ENCODE data around the gene TMC6.
"Not testable (repeated sequence)": the region's sequence is repeated elsewhere in the genome, so short reads cannot be mapped to it uniquely, and the experiment has no call there.

The TMC6 gene

GRCh38 chr17:78122931-78123249, 5.7 kb downstream of the TMC6 start:
- DNase-seq = no peak

- no peak for DNase-seq
These were observed 6.2 kb downstream of the TMC6 start for GRCh38 chr17:78122216-78122930.

DNA sequence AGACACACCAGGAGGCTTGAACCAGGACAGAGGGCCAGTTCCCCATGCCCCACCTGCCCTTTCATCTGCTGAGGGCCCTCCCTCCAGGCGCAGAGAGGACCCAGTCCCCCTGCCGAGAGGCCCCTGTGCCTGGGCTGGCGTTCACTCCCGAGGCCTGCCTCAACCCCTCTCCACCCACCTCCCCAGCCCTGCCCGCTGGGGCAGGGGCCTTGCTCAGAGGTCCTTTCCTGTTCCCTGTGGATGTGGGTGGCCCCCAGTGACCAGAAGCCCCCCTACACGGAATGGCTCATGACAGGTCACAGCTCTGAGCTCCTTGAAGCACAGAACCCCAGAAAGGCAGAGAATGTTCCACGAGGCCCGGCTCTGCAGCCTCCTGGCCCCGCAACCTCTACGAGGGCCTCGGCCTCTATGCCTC, 6.7 kb downstream of the TMC6 start:
- DNase-seq = no peak

- DNase-seq = no peak
These were observed 7.4 kb downstream of the TMC6 start for GRCh38 chr17:78120971-78121800.

- DNase-seq = no peak
These were observed 8.0 kb downstream of the TMC6 start for GRCh38 chr17:78120537-78120936.

- no peak for DNase-seq
These were observed 9.7 kb downstream of the TMC6 start for GRCh38 chr17:78118801-78119241.

DNA sequence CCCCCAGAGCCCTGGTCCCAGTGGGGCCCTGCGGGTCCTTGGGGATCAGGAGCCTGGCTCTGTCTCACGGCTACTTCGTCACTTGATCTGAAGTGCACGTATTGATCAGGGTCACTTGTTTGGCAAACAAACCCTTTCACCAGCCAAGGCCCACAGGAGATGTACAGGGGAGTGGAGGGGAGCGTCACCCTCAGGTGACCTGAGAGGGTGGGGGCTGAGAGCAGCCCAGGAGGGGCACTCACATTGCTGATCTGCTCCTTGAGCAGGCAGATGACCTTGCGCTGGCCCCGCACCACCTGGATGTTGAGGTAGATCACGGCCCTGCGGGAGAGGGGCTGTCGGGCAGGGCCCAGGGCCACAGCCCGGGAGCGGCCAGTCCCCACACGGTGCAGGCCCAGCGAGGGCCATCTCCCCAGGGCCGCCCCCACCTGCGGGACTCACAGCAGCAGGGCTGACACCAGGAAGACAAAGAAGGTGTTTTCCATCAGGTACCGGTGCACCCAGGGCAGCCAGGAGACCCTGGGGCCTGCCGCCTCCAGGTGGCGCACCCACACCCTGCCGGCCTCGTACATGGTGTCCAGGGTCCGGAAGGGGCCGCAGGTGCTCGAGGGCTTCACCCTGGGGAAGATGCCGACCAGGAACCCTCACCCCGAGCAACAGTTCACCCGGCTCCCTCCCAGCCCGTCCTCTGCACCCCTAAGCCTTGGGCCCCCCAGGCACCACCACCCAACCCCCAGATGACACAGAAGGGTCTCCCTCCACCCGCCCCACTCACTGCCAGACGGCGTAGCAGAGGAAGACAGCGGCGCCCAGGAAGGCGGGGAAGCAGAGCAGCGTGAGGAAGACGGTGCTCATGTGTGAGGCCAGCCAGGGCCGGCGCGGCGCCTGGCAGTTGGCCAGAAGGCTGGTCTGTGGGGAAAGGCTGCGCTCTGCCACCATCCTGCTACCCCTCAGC, 11.3 kb downstream of the TMC6 start:
- DNase-seq = peak; percentile 36

DNA sequence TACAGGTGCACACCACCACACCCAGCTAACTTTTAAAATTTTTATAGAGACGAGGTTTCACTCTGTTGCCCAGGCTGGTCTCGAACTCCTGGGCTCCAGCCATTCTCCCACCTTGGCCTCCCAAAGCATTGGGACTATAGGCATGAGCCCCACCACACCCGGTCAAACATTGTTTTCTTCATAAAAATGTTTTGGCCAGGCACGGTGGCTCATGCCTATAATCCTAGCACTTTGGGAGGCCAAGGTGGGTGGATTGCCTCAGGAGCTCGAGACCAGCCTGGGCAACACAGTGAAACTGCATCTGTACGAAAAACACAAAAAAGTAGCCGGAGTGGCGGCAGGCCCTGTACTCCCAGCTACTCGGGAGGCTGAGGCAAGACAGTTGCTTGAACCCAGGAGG, 12.1 kb downstream of the TMC6 start:
- DNase-seq = no peak

DNA sequence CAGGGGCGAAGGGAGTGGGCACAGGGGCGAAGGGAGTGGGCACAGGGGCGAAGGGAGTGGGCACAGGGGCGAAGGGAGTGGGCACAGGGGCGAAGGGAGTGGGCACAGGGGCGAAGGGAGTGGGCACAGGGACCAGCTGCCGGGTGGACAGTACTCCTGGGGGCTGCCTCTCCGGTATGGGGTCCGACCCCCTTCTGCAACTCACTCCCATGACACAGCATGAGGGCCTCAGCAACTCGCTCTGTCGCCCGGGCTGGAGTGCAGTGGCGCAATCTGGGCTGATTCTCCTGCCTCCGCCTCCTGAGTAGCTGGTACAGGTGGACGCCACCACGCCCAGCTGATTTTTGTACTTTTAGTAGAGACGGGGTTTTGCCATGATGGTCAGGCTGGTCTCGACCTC, 12.8 kb downstream of the TMC6 start:
- not testable (repeated sequence) for DNase-seq

DNA sequence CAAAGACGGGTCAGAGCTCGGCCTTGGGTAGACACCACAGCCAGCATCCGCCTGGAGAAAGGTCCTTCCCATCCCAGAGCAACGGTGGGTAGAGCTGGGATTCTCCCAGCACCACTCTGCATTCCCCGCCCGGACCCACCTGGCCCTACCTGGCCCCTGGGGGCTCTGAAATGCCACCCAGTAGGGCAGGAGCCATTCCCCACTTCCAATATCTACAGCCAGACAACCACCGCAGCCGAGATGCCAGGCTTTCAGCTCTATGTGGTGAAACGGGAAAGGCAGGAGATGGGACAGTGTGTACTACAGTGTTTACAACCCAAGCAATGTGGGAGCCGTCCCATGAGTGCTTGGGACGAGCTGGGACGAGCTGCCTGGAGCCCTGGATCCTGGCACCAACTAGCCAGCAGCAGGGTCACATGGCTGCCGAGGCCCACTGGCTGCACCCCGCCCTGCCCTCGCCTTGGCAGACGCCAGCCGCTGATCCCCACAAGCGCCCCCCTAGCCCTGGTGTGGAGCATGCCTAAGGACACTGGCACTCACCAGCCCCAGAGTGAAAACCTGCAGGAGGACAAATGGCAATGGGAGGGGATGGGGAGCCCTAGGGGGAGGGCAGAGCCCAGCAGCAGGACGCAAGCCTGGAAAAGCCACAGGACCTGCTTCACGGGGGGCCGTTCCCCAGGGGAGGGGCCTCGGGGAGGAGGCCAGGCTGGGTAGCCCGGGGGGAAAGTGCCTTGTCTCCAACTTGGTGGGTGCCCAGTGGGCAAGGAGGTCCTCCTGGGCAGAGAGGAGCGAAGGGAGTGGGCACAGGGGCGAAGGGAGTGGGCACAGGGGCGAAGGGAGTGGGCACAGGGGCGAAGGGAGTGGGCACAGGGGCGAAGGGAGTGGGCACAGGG, 13.5 kb downstream of the TMC6 start:
- no peak for DNase-seq

DNA sequence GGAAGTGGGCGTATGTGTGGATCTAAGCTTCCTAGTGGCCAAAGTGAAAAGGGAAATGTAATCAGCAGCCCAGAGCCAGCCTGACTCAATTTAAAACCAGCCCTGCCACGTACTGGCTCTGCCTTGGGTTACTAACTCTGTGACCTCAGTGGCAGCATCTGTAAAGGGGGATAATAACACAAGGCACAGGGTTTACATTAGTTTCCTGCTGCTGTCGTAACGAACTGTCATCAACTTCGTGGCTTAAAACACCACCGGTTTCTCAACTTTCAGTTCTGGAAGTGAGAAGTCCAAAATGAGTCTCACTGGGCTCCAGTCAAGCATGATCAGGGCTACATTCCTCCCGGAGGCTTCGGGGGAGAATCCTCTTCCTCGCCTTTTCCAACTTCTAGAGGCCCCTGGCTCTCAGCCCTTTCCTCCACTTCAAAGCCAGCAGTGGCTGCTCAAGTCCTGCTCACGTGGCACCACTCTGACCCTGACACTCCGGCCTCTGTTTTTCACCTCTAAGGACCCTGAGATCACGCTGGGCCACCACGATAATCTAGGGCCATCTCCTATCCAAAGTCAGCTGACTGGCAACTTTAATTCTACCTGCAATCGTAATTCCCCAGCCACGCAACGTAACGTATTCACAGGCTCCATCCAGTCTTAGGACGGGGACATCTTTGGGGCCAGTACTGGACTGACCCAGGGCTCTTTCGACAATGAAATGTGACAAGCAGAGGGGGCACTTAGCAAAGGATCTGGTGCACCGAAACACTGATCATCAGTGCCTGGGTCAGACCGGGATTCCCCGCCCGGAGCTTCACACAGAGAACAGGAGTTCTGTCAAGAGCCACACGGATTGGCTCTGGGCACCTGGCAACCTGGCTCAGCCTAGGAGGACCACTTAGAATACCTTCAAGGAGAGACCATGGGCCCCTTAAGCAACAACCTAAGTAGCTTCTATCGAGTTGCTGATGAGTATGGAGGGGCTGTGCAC, 14.5 kb downstream of the TMC6 start:
- no peak for DNase-seq

DNA sequence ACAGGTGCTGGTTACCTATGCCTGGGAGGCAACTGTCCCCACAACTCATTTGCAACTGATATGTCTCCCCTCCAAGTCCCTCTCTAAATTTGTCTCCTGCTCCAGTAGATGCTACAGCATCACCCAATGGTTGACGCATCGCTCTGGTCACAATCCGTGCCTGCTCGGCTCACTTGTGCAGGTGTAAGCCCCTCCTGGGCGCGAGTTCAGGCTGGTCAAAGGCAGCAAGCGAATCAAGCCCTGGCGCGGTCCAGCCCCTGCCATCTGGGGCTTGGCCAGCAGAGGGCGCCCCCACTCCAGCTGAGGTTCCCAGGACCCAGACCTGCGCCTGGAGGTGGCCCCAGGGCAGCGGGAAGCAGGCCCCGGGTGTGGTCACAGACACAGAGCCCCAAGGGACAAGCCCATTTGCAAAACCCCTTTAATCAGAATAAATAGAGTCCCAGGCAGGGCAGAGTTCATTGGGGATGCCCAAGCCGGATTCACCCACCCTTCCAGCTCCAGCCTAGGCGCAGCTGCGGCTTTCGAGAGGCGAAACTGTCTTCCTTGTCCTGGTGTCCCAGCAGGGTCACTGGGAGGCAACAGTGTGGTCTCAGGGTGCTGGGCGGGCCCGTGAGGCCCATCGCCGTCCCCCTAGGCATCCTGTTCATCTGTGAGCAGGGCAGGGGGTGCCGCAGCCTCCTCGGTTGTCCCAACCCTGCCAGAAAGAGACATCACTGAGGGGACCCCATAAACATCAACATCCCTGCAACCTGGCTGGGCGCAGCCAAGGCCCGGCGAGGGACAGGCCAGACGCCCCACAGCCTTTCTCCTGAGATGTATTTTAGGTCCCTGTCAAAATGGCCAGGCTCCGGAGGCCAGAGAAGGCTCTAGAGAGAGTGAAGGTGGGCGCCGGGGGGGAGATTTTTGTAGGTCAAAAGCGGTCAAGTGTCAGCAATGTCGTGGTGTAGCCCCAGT, 15.8 kb downstream of the TMC6 start:
- peak; percentile 59 for DNase-seq

DNA sequence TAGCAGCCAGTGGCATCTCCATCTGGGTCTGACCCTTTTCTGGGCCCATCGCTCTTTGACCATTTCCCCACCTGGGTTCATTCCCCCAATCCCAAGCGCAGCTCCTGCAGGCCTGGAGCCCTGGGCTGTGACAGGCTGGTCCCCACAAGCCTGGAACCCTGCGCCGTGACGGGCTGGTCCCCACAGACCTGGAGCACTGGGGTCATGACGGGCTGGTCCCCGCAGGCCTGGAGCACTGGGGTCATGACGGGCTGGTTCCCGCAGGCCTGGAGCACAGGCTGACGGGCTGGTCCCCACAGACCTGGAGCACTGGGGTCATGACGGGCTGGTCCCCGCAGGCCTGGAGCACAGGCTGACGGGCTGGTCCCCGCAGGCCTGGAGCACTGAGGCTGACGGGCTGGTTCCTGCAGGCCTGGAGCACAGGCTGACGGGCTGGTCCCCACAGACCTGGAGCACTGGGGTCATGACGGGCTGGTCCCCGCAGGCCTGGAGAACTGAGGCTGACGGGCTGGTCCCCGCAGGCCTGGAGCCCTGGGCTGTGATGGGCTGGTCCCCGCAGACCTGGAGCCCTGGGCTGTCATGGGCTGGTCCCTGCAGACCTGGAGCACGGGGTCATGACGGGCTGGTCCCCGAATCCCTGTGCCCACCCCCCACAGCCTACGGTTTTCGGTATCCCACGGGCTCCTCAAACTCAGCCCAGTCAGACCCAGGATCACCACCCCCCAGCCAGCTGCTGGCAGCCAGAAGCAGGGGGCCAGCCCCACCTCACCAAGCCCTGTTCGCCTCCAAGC, 16.6 kb downstream of the TMC6 start:
- no peak for DNase-seq

DNA sequence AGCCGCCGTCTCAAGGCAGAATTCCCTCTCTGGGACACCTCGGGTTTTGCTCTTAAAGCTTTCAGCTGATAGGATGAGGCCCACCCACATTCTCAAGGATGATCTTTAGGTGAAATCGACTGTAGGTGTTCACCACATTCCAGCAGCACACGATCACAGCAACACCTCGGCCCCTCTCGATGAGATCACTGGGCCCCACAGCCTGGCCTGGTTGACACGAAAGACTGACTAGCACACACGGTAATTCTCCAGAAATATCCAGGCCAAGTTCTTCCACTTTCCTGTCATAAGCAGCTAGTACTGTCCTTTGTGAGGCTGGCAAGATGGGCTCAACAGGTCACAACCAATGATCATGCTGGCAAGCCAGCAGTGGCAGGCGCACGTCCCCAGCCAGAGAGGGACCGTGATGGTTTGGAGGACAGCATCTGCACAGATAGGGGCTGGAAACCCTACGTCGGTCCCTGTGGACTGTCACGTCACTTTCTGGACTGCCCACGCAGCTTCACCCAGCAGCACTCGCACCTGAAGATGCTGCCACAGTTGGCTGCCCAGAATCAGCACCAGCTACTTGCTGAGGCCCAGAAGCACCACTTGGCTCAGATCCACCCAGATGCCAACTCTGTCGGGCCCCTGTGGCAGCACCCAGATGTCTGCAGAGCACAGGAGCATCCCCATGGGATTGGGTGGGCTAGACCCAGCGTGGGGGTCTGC, 17.4 kb downstream of the TMC6 start:
- no peak for DNase-seq

GRCh38 chr17:78110363-78111015, 18.1 kb downstream of the TMC6 start:
- DNase-seq = peak; percentile 15

DNA sequence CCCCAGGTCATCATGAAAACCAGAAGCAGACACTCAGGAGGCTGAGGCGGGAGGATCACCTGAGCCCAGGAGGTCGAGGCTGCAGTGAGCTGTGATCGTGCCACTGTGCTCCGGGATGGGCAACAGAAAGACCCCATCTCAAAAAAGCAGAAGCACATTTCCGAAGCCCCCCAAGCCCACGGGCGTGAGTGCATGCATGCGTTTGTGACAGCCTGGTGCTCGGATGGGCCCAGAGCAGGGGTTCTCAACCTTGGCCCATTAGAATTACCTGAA, 19.1 kb downstream of the TMC6 start:
- no peak for DNase-seq

DNA sequence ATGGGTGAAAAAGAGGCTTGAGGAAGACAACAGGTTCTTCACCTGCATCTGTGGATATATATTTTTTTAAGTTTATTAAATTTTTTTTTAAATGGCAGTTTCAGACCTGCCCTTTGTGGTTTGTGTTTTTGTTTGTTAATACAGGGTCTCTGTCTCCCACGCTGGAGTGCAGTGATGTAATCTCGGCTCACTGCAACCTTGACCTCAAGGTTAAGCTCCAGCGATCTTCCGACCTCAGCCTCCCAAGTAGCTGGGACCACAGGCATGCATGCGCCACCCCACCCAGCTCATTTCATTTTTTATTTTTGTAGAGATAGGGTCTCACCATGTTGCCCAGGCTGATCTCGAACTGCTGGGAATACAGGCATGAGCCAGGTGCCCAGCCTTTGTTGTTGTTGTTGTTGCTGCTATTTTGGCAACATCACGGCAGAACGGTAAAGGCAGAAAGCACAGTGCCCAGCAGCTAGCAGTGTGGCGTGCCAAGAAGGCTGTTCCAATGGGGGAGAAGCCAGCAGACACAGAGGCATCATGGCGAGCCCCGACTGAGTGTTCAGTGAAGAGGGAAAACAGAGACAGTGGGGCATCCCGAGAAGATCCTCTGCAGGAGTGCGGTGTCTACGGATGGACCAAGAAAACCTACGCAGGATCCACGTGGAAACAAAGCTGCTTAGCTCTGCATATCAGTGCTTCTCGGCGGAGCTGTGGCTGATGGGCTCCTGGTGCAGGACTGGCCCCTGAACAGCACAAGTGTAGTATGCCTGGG, 19.6 kb downstream of the TMC6 start:
- DNase-seq = no peak
